ENCODE data around the gene USP15. TPM values are rescaled to one million over a fixed set of nuclear protein-coding genes. Genes with fewer than 3 reads are reported as not detected.
"Not testable (repeated sequence)": the region's sequence is repeated elsewhere in the genome, so short reads cannot be mapped to it uniquely, and the experiment has no call there.

USP15 gene
- total and polyA plus RNA-seq, 2 experiments from 2014 or later: 48.3 to 54.4 TPM

- no peak overlapping the region for H3K9ac ChIP-seq
- no peaks in the 10 kb centered on the region for H3K9me2 ChIP-seq (ENCODE audit: insufficient read depth)
- no peak overlapping the region for H2AFZ ChIP-seq
- in situ Hi-C loops (cut with MboI): no loop called here
- H3K27me3 ChIP-seq (replicated peaks; ENCODE audit: insufficient read depth): no peaks in the 10 kb centered on the region
- DNase-seq: no peak
- 0 out of 2 replicates have a peak, but pooled peaks cover 3% of the 10 kb centered on the region for H3K36me3 ChIP-seq (ENCODE audit: low read depth)
- WGBS, 2 experiments (ENCODE audit: low coverage in 1 of 2, low lambda C conversion rate in 2 of 2, missing lambda C conversion rate in 2 of 2): 96 to 98% methylated on average over 4 of the region's 4 CpGs
- H3K4me1 ChIP-seq (ENCODE audit: insufficient read depth): 0 out of 2 replicates have a peak, but pooled peaks cover 7% of the 10 kb centered on the region
- H3K4me2 ChIP-seq (ENCODE audit: unreplicated experiment): no peak overlapping the region
- H4K20me1 ChIP-seq (ENCODE audit: insufficient read depth): no peaks in the 10 kb centered on the region
- TF ChIP-seq EZH2phosphoT487 (IDR thresholded peaks at IDR 0.05; ENCODE audit: insufficient read depth, low read depth) (no peak), EZH2 (IDR thresholded peaks at IDR 0.05; ENCODE audit: insufficient read depth, poor library complexity, severe bottlenecking) (no peak)
- H3K27ac ChIP-seq: no peak overlapping the region
- H3K79me2 ChIP-seq (ENCODE audit: insufficient read depth): peaks cover 68% of the 10 kb centered on the region
- H3K4me3 ChIP-seq: no peak overlapping the region
- peaks cover 19% of the 10 kb centered on the region; the same call in 1 of the 2 replicates for H3F3A ChIP-seq (ENCODE audit: insufficient read depth)
- H3K9me3 ChIP-seq (ENCODE audit: low read depth): no peaks in the 10 kb centered on the region
These were observed 74.9 kb downstream of the USP15 start for GRCh38 chr12:62335057-62335456.

DNA sequence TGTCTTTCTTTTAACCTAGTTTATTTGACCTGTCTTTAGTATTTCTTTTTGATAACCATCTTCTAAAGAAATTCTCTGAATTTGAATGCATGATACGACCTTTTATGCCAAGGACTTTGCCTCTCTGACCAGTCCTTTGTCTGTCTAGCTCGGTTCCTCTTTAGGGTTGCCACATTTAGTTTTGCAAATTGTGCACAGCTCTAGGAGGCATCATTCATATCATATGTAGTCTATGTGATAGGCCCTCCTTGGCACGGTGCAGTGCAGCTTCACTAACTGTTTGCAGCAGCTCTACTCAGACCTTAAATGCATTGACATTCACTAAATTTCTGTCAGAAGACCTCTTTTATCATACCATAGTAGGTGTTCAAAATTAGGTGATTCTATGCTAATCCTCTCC, 75.6 kb downstream of the USP15 start:
- H3K4me3 ChIP-seq: no peak overlapping the region
- 0 out of 2 replicates have a peak, but pooled peaks cover 3% of the 10 kb centered on the region for H3K36me3 ChIP-seq (ENCODE audit: low read depth)
- in situ Hi-C loops (cut with MboI): no loop called here
- peaks cover 19% of the 10 kb centered on the region; the same call in 1 of the 2 replicates for H3F3A ChIP-seq (ENCODE audit: insufficient read depth)
- peaks cover 5% of the 10 kb centered on the region for H4K20me1 ChIP-seq (ENCODE audit: insufficient read depth)
- H3K9me3 ChIP-seq (ENCODE audit: low read depth): no peaks in the 10 kb centered on the region
- H2AFZ ChIP-seq: no peak overlapping the region
- H3K4me1 ChIP-seq (ENCODE audit: insufficient read depth): 0 out of 2 replicates have a peak, but pooled peaks cover 7% of the 10 kb centered on the region
- H3K4me2 ChIP-seq (ENCODE audit: unreplicated experiment): no peak overlapping the region
- peaks cover 75% of the 10 kb centered on the region for H3K79me2 ChIP-seq (ENCODE audit: insufficient read depth)
- DNase-seq: no peak
- no peaks in the 10 kb centered on the region for H3K27me3 ChIP-seq (replicated peaks; ENCODE audit: insufficient read depth)
- no peak overlapping the region for H3K27ac ChIP-seq
- no peaks in the 10 kb centered on the region for H3K9me2 ChIP-seq (ENCODE audit: insufficient read depth)
- H3K9ac ChIP-seq: no peak overlapping the region
- 97 to 99% methylated on average over 3 of the region's 3 CpGs for WGBS, 2 experiments (ENCODE audit: low coverage in 1 of 2, low lambda C conversion rate in 2 of 2, missing lambda C conversion rate in 2 of 2)
- TF ChIP-seq EZH2phosphoT487 (IDR thresholded peaks at IDR 0.05; ENCODE audit: insufficient read depth, low read depth) (no peak), EZH2 (IDR thresholded peaks at IDR 0.05; ENCODE audit: insufficient read depth, poor library complexity, severe bottlenecking) (no peak)

- H3K36me3 ChIP-seq (ENCODE audit: low read depth); H3K9ac ChIP-seq; H2AFZ ChIP-seq; H3K9me2 ChIP-seq (ENCODE audit: insufficient read depth); H3F3A ChIP-seq (ENCODE audit: insufficient read depth); DNase-seq; H3K4me3 ChIP-seq; H3K4me2 ChIP-seq (ENCODE audit: unreplicated experiment); H3K9me3 ChIP-seq (ENCODE audit: low read depth); H4K20me1 ChIP-seq (ENCODE audit: insufficient read depth); H3K27ac ChIP-seq; in situ Hi-C loops (cut with MboI); H3K27me3 ChIP-seq (replicated peaks; ENCODE audit: insufficient read depth); H3K4me1 ChIP-seq (ENCODE audit: insufficient read depth): not testable (repeated sequence)
- peaks cover 94% of the 10 kb centered on the region for H3K79me2 ChIP-seq (ENCODE audit: insufficient read depth)
These were observed 77.4 kb downstream of the USP15 start for GRCh38 chr12:62337643-62338042.

GRCh38 chr12:62342614-62343303, 82.6 kb downstream of the USP15 start:
- H3K36me3 ChIP-seq (ENCODE audit: low read depth); H3K27me3 ChIP-seq (replicated peaks; ENCODE audit: insufficient read depth); H4K20me1 ChIP-seq (ENCODE audit: insufficient read depth); H3K4me2 ChIP-seq (ENCODE audit: unreplicated experiment); DNase-seq; H3K9me3 ChIP-seq (ENCODE audit: low read depth); H2AFZ ChIP-seq; H3K4me1 ChIP-seq (ENCODE audit: insufficient read depth); in situ Hi-C loops (cut with MboI); H3K4me3 ChIP-seq; H3K9ac ChIP-seq; H3K9me2 ChIP-seq (ENCODE audit: insufficient read depth); H3K27ac ChIP-seq: not testable (repeated sequence)
- WGBS, 2 experiments (ENCODE audit: low coverage in 1 of 2, low lambda C conversion rate in 2 of 2, missing lambda C conversion rate in 2 of 2): 97 to 98% methylated on average over 9 to 10 of the region's 10 CpGs
- peaks cover 84% of the 10 kb centered on the region for H3K79me2 ChIP-seq (ENCODE audit: insufficient read depth)
- H3F3A ChIP-seq (ENCODE audit: insufficient read depth): peaks cover 15% of the 10 kb centered on the region; the same call in 1 of the 2 replicates

GRCh38 chr12:62343304-62344120, 83.3 kb downstream of the USP15 start:
- H3K36me3 ChIP-seq (ENCODE audit: low read depth); DNase-seq; H3K4me2 ChIP-seq (ENCODE audit: unreplicated experiment); H3K27me3 ChIP-seq (replicated peaks; ENCODE audit: insufficient read depth); H3K4me3 ChIP-seq; H4K20me1 ChIP-seq (ENCODE audit: insufficient read depth); H2AFZ ChIP-seq; H3K27ac ChIP-seq; H3K9me2 ChIP-seq (ENCODE audit: insufficient read depth); H3K4me1 ChIP-seq (ENCODE audit: insufficient read depth); H3K9ac ChIP-seq; H3K9me3 ChIP-seq (ENCODE audit: low read depth); in situ Hi-C loops (cut with MboI): not testable (repeated sequence)
- Histone ChIP-seq H3F3A (ENCODE audit: insufficient read depth) (peaks cover 16% of the 10 kb centered on the region; the same call in 1 of the 2 replicates), H3K79me2 (ENCODE audit: insufficient read depth) (peaks cover 78% of the 10 kb centered on the region)
- WGBS, 2 experiments (ENCODE audit: low coverage in 1 of 2, low lambda C conversion rate in 2 of 2, missing lambda C conversion rate in 2 of 2): 92 to 95% methylated on average over 9 of the region's 9 CpGs

GRCh38 chr12:62344731-62345556, 84.7 kb downstream of the USP15 start:
- H3K27ac ChIP-seq; H3K36me3 ChIP-seq (ENCODE audit: low read depth); H3K4me3 ChIP-seq; DNase-seq; H3K9me2 ChIP-seq (ENCODE audit: insufficient read depth); H3K27me3 ChIP-seq (replicated peaks; ENCODE audit: insufficient read depth); in situ Hi-C loops (cut with MboI); H4K20me1 ChIP-seq (ENCODE audit: insufficient read depth); H3K4me2 ChIP-seq (ENCODE audit: unreplicated experiment); H2AFZ ChIP-seq; H3K9ac ChIP-seq; H3K9me3 ChIP-seq (ENCODE audit: low read depth): not testable (repeated sequence)
- WGBS, 2 experiments (ENCODE audit: low coverage in 1 of 2, low lambda C conversion rate in 2 of 2, missing lambda C conversion rate in 2 of 2): 97 to 99% methylated on average over 4 of the region's 4 CpGs
- H3K4me1 ChIP-seq (ENCODE audit: insufficient read depth): peaks cover 12% of the 10 kb centered on the region; the same call in 1 of the 2 replicates
- H3F3A ChIP-seq (ENCODE audit: insufficient read depth): peaks cover 16% of the 10 kb centered on the region; the same call in 1 of the 2 replicates
- peaks cover 68% of the 10 kb centered on the region for H3K79me2 ChIP-seq (ENCODE audit: insufficient read depth)
